ENCODE measurements around the gene CDH10.

Gene CDH10

DNA sequence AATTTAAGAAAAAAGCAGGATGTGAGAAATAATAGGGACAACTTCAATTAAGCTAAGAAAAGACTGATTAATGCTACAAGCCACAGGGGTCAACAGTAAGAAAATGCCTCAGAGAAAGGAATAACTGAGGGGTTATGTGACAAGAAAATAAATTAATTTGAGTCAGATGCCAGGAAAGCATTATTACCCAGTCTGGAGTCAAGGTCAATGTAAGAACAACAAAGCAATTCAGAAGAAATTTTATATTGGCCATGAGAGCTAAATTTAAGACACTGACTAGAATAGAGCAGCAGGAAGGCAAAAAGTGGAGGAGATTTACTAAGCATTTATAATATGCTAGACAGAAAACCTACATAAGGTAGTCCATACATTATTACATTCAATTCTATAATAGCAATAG, 73.5 kb downstream of the CDH10 start:
- TF ChIP-seq, protein P1, sequence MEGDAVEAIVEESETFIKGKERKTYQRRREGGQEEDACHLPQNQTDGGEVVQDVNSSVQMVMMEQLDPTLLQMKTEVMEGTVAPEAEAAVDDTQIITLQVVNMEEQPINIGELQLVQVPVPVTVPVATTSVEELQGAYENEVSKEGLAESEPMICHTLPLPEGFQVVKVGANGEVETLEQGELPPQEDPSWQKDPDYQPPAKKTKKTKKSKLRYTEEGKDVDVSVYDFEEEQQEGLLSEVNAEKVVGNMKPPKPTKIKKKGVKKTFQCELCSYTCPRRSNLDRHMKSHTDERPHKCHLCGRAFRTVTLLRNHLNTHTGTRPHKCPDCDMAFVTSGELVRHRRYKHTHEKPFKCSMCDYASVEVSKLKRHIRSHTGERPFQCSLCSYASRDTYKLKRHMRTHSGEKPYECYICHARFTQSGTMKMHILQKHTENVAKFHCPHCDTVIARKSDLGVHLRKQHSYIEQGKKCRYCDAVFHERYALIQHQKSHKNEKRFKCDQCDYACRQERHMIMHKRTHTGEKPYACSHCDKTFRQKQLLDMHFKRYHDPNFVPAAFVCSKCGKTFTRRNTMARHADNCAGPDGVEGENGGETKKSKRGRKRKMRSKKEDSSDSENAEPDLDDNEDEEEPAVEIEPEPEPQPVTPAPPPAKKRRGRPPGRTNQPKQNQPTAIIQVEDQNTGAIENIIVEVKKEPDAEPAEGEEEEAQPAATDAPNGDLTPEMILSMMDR (conservative IDR thresholded peaks at IDR 0.05): no peak
- H3K27ac ChIP-seq: no peak overlapping the region

DNA sequence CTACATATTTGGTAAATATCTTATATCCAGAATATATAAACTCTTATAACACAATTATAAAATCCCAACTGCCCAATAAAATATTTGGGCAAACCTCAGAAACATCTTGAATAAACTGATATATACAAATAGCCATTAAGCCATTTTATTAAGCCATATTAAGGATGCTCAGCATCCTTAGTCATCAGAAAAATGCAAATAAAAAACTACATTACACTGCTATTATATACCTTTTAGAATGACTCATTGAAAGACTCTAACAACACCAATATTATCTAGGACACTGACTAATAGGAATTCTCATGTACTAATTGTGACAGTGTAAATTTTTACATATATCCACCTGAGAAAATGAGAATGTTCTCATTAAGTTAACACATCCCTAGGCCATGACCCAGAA, 77.8 kb downstream of the CDH10 start:
- no peak overlapping the region for H3K27ac ChIP-seq
- TF ChIP-seq, protein P1 (conservative IDR thresholded peaks at IDR 0.05): no peak

DNA sequence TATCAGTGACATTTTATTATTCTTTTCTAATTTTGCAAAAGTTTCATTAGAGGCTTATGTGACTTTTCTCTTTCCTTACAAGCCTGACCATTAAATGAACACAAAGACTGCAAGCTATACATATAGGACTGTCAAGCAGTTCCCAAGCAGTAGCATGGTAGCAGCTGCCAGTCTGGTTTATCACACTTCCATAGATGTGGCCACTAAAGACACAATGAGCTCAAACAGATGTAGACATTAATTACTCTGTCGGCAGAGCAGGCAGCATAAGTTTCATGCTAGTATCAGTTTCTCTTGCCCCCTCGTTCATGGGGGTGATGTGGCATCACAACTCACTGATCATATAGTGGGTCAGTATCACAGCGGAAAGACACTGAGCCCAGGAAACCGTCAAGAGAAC, 89.5 kb downstream of the CDH10 start:
- H3K27ac ChIP-seq: no peak overlapping the region
- TF ChIP-seq, protein P1 (conservative IDR thresholded peaks at IDR 0.05): no peak

DNA sequence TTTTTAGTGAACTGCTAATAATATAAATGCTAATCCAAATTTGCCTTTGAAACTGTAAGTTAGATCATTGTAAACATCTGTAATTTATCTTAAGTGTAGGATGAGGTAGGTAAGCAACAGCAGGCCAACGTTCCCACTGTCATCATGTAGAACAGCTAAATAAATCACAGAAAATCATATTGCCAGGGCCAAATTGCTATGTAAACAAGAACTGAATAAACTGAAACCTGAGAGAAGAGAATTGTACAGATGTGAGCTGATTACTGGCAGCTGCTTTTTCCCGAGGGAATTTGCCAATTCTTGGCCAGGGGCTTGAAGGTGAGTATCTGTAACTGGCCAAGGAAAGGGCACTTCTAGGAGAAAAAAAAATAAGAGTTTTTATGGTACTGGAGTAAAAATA, 97.6 kb downstream of the CDH10 start:
- TF ChIP-seq, protein P1 (conservative IDR thresholded peaks at IDR 0.05): no peak
- peak overlapping the region; percentile 27; the same call in 1 of the 2 replicates for H3K27ac ChIP-seq

DNA sequence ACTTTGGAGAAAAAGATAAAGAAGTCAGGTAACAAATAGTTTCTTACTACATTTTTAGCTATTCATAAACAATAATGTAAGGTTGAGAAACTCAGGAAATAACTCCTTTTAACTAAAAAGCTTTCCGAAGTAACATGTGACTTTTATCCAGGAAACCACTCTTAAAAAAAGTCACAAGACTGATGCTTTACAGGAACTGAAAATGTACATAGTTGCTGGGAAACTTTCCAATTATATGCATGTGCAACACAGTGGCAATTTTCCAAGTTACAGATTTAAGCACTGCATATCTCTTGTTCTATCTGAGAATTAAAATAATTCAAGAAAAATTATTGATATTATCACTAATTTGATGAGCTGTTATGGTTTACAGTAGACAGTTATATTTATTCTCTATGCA, 105.2 kb downstream of the CDH10 start:
- TF ChIP-seq, protein P1 (conservative IDR thresholded peaks at IDR 0.05): no peak
- peak overlapping the region; percentile 86 for H3K27ac ChIP-seq

DNA sequence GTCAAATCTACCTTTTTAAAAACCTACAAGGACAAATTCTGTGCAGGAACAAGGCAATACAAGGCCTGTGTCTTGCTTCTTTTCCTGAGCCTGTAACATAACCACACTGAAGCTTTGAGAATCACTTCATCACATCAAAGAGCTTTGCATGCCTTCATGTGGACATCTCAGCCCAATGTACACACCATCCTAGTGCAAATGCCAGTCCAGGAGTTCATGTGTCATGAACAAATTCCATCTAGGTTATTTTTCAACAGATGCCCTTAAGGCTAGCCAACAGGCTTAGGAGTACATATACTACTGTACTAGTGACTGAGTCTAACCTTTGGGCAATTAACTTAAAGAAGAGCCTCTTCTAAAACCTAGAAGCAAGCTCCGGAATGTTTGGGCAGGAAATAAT, 106.4 kb downstream of the CDH10 start:
- TF ChIP-seq, protein P1 (conservative IDR thresholded peaks at IDR 0.05): no peak
- peak overlapping the region; percentile 86 for H3K27ac ChIP-seq

DNA sequence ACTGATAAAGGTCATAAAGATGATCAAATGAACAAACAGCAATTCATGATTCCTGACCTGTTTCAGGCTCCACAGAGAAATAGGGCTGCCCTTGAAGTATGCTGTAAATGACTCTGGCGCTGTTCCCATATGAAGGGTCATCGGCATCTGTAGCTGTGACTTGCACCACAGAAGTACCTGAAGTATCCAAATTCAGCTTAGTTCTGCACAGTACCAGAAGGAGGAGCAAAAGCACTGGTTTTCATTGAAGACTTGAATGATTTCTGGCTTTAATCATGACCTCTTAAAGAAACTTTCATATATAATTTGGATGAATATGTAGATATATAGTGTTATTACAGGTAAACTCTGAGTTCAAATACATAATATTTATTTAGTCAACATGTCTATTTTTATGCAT, 109.1 kb downstream of the CDH10 start:
- TF ChIP-seq, protein P1 (conservative IDR thresholded peaks at IDR 0.05): peak; percentile 71

DNA sequence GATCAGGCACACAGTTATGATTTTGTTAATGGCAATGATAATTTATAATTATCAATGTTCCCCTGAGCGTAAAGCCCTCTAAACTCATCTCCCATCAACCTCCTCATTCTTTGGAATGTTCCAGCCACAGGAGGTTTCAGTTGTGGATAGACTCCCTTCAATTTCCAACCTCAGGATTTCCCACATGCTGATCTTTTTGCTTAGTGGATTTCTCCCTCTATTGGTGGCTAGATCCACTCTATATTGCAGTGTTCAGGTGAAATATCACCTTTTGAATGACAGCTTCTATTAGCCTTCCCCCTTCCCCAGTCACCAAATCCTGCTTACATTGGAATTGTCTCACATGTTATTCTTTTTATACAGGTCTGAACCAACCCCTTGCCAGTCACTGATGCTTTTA, 113.9 kb downstream of the CDH10 start:
- H3K27ac ChIP-seq: no peak overlapping the region
- TF ChIP-seq, protein P1 (conservative IDR thresholded peaks at IDR 0.05): no peak; the same call in 1 of the 2 replicates

More for the DNA sequence above, 109.1 kb downstream of the CDH10 start:
- H3K27ac ChIP-seq: peak overlapping the region; percentile 86; the same call in 1 of the 2 replicates

All from VCaP (cell line).